DND-41 (cell line): ENCODE results near the gene HOXB13.

ENCODE experiments used
- EZH2 ChIP-seq: IDR thresholded peaks from 3 replicates; pipeline ENCODE4 v1.6.1; 2012; ENCODE audit warnings: borderline replicate concordance, low read depth, mild to moderate bottlenecking, moderate library complexity, low read length, inconsistent platforms; ENCODE audit not compliant: severe bottlenecking
- TF ChIP-seq, protein P1 (sequence below): IDR thresholded peaks from 2 replicates; pipeline ENCODE4 v1.5.1; 2012; ENCODE audit warnings: borderline replicate concordance, low read length, moderate library complexity, mild to moderate bottlenecking; ENCODE audit not compliant: poor library complexity, severe bottlenecking; ENCODE audit errors: extremely low read depth

DNA sequence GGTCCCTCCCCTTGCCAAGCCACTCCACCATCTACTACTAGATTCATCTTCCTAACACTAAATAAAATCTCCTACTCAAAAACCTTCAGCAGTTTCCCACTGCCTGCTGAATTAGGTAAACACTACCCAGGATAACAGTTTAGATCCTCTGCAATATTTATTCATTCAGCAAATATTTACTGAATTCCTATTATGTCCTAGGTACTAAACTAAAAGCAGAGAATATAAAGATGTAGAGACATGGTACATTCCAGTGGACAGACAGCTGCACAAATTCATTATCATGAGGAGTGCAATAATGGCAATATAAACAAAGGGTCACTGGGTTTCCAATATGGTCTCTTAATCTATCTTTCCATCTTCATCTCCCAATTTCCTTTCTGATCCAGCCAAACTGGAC is 30.7 kb upstream of the HOXB13 start:
- TF ChIP-seq, protein P1, sequence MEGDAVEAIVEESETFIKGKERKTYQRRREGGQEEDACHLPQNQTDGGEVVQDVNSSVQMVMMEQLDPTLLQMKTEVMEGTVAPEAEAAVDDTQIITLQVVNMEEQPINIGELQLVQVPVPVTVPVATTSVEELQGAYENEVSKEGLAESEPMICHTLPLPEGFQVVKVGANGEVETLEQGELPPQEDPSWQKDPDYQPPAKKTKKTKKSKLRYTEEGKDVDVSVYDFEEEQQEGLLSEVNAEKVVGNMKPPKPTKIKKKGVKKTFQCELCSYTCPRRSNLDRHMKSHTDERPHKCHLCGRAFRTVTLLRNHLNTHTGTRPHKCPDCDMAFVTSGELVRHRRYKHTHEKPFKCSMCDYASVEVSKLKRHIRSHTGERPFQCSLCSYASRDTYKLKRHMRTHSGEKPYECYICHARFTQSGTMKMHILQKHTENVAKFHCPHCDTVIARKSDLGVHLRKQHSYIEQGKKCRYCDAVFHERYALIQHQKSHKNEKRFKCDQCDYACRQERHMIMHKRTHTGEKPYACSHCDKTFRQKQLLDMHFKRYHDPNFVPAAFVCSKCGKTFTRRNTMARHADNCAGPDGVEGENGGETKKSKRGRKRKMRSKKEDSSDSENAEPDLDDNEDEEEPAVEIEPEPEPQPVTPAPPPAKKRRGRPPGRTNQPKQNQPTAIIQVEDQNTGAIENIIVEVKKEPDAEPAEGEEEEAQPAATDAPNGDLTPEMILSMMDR: no peak
- no peak for TF ChIP-seq EZH2
